NCI-H2029 (cell line): Measurements from ENCODE around the gene DFFA.
"Not testable (repeated sequence)": the region's sequence is repeated elsewhere in the genome, so short reads cannot be mapped to it uniquely, and the experiment has no call there.

Source experiments
- DNase-seq: peaks from one replicate; lab custom pipeline; 2025; lab: John Stamatoyannopoulos, UW

Gene DFFA

DNA sequence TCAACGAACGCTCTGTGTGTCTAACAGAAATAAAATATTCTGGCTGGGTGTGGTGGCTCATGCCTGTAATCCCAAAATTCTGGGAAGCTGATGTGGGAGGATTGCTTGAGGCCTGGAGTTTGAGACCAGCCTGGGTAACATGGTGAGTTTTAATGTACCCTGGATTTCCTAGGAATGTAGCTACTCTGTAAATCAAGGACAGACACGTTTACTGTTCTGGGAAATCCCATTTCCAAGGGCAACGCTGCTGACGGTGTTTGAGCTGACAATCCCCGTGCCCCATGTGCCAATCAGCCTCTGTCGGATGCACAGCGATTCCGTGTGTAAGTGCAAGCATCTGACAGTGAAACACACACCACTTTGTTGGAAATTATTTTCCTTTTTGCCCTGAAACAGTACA lies 14.5 kb downstream of the DFFA start:
- no peak for DNase-seq

DNA sequence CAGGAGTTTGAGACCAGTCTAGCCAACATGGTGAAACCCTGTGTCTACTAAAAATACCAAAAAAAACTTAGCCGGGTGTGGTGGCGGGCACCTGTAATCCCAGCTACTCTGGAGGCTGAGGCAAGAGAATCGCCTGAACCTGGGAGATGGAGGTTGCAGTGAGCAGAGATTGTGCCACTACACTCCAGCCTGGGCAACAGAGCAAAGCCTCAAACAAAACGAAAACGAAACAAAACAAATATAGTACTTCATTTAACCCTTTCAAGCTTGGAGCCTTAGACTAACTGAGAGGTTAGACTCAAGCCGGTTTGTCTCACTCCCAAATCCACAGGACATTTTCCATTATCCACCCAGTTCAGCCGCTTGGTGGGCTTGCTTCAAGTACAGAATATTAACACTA lies 14.9 kb downstream of the DFFA start:
- not testable (repeated sequence) for DNase-seq

DNA sequence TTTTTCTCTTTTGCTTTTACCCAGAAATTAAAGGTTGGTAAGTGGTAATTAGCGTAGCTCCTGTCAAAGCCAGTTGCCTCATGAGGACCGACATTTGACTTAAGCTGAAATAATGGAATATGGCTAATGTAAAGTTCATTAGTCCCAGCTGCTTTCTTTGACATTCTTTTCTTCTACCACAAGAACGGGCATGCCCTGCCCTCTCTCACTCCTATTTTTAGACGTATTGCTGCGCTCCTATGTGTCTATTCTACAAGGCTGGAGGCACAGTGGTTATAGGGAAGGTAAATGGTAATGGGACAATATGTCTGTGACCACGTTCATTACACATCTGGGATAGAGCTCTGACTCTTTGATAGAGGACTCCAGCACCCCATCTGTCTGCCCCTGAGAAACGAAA lies 15.7 kb downstream of the DFFA start:
- DNase-seq, result no peak

DNA sequence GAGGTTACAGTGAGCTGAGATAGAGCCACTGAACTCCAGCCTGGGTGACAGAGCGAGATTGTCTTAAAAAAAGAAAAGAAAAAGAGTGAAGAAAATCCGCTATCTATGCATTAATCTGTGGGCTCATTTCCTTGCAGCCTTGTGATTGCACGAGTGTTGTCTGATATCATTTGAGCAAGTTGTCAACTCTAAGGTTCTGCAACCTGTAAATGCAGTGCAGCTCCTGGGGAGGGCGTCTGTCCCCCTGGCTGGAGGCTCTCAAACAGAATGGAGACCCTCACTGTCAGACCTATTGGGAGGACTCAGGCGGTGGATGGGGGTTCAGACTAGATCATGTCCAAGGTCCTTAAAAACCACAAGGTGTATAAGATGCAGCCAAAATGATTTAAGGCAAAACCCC lies 16.3 kb downstream of the DFFA start:
- DNase-seq, result no peak

DNA sequence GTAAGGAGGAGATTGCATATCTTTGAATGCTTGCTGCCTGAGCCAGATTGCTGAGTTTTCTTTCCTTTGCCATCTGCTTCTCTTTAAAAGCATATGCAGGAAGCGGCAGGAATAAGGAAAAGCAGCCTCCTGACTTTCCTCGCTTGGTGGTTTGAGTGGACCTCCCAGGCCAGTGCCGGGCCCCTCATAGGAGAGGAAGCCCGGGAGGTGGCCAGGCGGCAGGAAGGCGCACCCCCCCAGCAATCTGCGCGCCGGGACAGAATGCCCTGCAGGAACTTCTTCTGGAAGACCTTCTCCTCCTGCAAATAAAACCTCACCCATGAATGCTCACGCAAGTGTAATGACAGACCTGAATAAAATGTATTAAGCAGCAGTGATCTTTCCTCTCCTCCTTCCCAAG lies 21.0 kb downstream of the DFFA start:
- no peak for DNase-seq

DNA sequence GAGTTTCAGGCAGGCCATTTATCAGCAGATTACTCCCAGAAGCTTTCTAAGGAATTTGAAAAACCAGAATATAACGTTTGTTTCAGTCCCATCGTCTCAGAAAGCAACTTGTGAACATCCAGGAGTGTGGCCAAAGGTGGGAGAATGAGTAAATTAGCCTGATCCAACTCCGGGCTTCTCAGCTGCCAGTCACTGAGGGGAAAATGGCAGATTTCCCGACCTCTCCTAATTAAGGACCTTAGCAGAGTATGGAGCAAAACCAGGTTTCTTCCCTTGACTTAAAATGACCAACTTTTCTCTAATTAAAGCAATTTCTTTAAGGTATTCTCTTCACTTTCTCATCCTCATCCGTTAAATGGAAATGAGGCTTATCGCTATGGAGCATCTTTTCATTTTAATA lies 21.5 kb downstream of the DFFA start:
- no peak for DNase-seq

DNA sequence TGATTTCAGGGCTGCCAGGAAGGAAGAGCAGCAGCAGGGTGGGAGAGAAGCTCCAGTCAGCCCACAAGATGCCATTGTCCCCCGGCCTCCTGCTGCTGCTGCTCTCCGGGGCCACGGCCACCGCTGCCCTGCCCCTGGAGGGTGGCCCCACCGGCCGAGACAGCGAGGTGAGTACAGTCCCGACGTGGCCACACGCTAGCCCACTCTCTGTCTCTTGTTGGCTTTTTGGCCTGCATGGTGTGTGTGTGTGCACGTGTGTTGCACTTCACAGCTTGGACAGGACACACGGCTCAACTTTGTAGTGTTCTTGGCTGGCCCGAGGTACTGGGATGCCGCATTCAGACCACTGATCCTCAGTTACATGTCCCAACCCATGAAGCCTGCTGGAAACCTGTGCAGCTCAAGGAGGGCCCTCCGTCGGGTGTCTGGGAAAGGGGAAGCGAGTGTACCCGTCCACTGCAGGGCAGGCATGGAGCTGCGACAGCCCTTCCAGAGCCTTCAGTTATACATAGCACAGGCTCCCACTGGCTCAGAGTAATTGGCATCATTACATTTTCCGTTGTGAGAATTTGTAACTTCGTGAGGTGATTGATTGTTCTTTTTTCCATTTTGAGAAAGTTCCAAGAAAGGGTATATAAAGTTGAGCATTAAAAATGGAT lies 22.0 kb downstream of the DFFA start:
- DNase-seq, result no peak

DNA sequence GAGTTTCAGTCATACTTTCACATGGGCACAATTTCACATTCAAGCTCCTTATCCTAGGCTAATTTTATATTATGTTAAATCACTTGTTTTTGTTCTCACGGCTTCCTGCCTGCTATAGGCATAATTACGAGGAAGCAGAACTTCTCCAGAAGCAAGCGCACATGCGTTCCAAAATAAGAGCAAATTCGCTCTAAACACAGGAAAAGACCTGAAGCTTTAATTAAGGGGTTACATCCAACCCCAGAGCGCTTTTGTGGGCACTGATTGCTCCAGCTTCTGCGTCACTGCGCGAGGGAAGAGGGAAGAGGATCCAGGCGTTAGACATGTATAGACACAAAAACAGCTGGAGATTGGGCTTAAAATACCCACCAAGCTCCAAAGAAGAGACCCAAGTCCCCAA lies 22.6 kb downstream of the DFFA start, which contains the start of gene CORT:
Gene CORT, plus strand, starts transcription at position 281 of the 400 bp plus-strand sequence. CDS start 193 bp downstream, outside the sequence.
- DNase-seq, result no peak

DNA sequence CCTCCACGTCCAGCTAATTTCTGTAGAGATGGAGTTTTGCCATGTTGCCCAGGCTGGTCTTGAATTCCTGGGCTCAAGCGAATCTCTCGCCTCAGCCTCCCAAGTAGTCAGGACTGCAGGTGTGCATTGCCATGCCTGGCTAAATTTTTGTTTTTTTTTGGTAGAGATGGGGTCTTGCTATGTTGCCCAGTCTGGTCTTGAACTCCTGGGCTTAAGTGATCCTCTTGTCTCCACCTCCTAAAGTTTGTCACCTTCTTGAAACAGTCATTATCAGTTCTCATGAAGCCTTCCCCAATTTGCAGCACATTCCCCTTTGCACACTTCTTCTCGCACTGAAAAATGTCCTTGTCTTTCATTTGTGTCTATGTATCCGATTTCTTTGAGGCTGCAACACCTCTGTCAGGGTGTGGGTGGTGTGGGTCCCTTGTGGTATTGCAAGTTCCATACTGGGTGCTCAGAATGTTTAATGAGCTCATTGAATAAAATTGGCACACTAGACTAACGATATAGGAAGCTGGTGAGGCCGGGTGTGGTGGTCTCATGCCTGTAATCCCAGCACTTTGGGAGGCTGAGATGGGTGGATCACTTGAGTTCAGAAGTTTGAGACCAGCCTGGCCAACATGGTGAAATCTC lies 25.4 kb downstream of the DFFA start:
- DNase-seq, result no peak

DNA sequence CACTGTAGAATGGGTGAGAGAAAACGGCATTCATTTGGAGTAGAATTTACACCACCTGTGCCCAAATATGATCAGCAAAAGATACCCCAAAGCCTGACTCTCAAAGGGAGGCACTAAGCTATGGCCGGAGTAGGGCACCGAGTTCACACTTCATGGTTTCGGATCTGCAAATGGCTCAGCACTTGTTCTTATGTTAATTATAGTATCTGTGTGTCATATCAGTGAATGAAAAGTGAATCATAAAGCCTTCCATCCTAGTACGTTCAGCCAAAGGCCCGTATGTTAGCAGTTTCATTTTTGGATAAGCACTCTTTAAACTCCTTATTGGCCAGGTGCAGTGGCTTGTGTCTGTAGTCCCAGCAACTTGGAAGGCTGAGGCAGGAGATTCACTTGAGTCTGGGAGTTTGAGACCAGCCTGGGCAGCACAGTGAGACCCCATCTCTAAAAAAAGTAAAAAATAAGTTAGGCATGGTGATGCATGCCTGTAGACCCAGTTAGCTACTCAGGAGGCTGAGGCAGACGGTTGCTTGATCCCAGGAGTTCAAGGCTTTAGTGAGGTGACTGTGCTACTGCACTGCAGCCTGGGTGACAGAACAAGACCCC lies 27.4 kb downstream of the DFFA start:
- DNase-seq, result no peak

DNA sequence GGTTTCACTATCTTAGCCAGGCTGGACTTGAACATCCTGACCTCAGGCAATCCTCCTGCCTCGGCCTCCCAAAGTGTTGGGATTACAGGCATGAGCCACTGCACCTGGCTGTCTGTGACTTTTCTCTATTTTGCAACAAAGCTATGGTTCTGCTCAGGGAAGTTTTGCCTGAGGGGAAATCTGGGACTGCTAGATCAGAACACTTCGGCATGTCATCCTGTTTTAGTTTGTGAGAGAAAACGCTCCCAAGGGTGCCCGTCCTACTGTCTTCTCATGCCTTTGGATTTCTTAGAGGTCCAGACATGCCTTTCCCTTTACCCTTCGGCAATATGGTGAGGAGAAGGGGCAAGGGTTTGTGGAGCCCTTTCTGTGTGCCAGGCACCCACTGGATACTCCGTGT lies 28.1 kb downstream of the DFFA start:
- no peak for DNase-seq

DNA sequence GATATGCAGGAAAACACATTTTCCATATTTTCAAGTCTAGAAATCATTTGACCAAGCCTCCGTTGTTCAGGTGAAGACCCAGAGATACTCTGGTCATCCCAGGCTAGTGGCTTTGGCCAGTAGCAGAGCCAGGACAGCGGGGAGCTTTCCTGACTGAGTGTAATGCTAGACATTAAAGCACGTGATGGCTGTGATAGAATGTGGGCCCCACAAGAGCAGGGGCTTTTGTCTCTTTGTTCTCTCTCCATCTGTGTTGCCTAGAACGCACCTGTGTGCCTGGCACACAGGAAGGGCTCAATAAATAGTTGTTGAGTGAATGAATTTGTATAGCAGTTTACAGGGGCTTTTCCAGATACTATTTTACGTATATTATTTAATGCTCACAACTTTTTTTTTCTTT lies 31.5 kb downstream of the DFFA start:
- DNase-seq, result no peak

DNA sequence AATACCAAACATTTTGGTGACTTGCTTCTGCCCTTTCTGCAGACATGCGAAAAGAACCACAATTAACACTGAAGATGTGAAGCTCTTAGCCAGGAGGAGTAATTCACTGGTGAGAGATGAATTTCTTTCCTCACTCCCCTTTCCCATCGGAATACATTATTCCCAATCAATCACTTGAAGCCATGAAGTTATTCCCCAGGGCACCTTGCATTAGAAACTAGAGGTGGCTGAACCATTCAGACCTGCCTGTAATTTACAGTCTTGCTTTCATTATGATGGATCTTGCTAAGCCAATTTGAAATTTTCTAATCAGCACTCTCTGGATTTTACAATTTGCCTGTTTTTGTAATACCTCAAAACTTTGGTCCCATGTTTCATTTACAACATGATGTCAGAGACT lies 32.0 kb downstream of the DFFA start:
- no peak for DNase-seq

DNA sequence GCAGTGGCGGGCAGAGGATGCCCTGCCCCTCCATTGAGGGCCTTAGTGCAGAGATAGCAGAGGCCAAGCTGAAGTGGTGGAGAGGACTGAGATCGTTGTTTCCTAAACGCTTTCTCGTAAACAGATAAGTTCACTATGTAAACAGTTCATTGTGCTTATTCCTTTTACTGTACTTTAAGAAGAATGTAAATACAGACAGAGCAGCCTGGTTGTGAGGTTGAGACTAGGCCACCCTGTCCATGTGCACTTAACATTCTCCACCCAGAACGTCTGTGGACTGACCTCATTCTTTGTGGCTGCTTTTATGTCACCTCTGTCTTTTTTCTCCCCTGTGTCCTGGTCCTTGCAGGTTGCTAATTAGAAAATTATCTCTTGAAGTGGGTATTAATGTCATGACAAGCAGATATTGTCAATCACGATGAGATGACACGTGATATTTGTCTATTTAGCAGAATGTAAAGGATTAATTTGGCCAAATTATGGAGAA lies 33.6 kb downstream of the DFFA start:
- peak; percentile 27 for DNase-seq

DNA sequence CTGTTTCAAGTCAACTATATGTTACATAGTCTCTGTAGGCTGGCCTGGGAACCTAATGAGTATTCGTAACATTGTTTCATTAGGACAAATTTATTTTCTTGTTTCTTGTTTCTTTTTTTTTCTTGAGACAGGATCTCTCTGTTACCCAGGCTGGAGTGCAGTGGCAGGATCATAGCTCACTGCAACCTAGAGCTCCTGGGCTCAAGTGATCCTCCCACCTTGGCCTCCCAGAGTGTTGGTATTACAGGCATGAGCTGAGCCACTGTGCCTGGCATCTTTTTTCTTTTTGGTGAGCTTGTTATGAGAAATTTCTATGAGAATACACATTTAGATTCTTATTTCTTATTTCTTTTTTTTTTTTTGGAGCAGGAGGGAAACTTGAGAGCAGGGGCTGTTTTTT lies 35.3 kb downstream of the DFFA start:
- no peak for DNase-seq

DNA sequence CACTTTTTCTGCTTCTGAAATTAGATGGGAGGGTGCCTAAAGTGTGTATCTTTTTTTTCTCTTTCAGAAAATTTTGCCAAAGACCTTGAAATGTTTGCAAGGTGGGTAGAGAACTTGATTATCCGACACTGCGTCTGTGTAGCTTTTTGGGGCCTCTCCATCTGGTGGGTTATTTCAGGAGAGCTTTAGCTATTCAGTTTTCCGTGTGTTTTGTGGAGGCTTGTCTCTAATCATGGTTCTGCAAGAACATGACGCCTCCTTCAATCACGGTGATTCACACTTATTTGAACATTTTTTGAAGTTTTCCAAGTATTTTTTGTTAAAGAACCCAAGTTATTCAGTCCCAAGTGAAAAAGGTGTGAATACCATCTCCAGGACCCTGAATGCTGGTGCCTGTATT lies 37.7 kb downstream of the DFFA start:
- DNase-seq, result no peak

DNA sequence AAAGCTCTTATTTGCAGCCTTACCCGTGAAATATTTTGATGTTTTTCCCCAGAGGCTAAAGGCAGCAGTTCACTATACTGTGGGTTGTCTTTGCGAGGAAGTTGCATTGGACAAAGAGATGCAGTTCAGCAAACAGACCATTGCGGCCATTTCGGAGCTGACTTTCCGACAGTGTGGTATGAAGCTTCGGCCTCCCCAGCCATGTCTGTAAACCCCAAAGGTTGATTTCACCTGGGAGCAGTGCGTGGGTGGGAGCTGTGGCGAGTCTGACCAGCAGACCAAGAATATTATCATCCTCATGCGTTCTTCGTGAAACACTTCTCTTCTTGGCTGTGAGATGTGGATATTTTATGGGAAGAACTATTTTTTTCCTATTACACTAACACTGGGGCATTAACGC lies 38.5 kb downstream of the DFFA start:
- DNase-seq, result no peak

DNA sequence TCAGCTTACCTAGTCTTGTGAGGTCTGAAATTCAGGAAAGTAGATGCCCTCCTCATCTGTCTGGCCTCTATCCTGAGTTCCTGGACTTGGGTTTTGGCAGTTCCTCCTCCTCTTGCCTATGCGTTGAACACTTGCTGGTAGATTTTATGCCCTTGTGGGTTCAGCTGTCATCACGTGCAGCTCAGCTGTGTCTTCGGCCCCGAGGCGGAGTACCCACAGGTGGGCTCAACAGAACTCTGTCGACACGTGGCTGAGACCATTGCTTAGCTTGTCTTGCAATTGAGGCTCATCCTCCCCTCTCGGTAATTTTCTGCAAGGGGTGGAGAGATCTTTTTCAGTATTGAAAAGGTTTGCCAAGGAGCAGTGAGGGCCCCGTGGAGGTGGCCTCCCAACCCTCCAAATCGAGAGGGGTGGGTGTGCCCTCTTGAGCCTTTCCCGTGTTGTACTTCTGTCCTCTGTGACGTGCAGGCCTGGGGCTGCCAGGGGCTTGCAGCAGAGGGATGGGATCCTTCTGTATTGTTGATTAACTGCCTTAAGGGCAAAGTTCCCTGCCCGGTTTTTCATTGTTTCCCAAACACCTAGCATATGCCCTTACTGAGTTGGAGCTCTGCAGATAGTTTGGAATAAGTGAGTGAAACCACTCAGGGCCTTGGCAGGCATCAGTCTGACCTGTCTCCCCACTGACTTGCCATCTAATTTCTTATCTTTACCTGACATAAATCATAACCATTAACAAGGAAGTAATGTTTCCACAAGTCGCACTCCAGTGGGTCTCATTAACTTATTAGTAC lies 39.2 kb downstream of the DFFA start:
- DNase-seq, result no peak

DNA sequence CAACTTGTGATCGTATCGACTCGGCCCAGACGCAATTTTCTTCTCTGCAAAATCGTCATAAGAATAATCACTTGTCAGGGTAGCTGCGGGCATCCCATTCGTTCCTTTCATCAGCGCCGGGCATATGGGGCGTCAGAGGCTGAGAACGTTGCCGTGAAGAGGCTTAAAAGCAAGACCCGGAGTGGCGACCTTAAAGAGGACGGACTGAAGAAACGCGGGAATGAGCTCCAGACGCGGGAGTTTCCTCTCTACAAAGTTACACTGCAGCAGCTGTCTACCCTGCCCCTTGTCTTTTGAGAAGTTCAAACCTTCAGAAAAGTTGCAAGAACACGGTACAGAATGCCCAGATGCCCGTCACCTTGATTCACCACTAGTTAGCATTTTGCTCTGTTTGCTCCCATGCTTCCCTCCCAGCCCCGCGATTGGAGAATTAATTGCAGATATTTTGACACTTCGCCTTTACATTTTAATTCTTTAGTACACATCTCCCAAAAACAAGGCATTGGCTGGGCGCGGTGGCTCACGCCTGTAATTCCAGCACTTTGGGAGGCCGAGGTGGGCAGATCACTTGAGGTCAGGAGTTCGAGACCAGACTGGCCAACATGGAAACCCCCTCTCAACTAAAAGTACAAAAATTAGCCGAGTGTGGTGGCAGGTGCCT lies 41.1 kb downstream of the DFFA start:
- peak; percentile 21 for DNase-seq

DNA sequence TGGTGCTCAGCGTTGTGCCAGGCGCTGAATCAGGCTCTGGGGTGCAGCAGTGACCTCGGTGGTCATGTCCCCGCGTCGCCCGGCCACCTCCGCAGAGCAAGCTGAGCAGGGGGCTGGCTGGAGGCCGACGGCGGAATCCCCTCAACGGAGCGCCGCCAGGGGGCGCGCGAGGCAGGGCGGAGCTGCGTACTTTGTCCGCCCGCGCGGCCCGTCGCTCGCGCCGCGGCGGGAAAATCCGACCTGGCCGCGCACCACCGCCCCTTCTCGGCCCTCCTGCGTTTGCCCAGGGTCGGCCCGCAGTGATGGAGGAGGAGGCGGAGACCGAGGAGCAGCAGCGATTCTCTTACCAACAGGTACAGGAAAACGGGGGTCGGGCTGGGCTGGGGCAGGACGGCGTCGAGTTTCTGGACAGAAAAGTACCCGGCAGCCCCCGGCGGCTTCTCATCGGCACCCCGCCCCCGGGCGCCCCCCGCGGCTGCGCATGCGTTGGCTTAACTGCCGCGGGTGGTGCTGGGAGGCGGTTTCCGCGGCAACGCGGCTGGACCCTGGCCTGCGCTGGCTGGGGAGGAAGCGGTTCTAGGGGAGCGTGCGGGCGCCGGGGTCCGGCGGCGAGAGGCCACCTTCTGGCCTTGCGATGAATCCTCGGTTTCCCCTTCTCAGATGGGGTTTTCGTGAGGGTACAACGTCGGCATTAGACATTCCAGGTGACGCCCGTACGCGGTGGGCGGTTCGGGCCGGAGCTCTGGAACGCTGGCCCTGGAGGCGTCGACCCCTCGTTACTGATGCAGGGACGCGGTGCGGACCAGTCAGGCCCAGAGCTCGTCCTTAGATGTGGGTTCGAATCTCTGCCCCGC lies 41.9 kb downstream of the DFFA start, which contains the start of gene CENPS:
Gene CENPS, plus strand, starts transcription at position 218 of the 854 bp plus-strand sequence. Its CDS starts 85 bp downstream, at position 303.
- peak; percentile 71 for DNase-seq

DNA sequence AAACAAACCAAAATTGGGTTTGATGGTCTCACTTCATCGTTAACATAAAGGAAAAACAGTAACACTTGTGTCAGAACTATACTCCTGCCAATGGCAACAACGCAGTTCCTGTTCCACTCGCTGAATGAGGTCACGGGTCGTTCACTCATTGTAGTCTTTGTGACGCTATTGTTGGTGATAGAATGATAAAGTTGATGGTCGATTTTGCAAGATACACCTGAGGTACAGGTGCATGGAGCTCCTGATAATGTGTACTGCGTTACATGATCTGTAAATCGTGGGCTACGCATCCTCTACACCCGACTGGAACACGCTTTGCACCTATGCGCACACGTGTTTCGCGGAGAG lies 42.5 kb downstream of the DFFA start:
- no peak for DNase-seq
